Pancreas (tissue), 10 donors: Measurements from ENCODE around the gene ATN1. TPM values are rescaled to one million over a fixed set of nuclear protein-coding genes. Genes with fewer than 3 reads are reported as not detected.

Source experiments
- ATAC-seq, 4 donors: fragments of 200-7000 bp; cut with Tn5 transposase; one replicate each; pipeline versions ENCODE4 v1.8.0 to v1.9.1; 2020; ENCODE audit warnings: mild to moderate bottlenecking in 4 of 4, moderate library complexity in 4 of 4
- DNase-seq, 6 donors: peaks; one replicate each; pipeline ENCODE4 v3.0.0-alpha.2; 2020
- FAIRE-seq: peaks from 2 replicates; lab custom pipeline; 2012; peaks lifted over from hg19 to GRCh38; lab: Jason Lieb, UNC
- H3K27ac ChIP-seq, 4 donors: fragments of 200-600 bp; sonication (generic); 1 replicate in 3 of 4; 2 replicates in 1 of 4; pipeline versions ENCODE4 v1.5.0 to v1.8.0; 2020
- H3K27me3 ChIP-seq, 4 donors: fragments of 200-600 bp; one replicate each; pipeline ENCODE4 v1.8.0; 2021
- H3K36me3 ChIP-seq, 3 donors: fragments of 200-600 bp; sonication (generic) in 1 of 3; one replicate each; pipeline versions ENCODE4 v1.5.0 to v1.8.0; 2020 to 2021
- H3K4me1 ChIP-seq, 3 donors: fragments of 200-600 bp; one replicate each; pipeline ENCODE4 v1.8.0; 2021
- H3K4me3 ChIP-seq, 4 donors: fragments of 200-600 bp; sonication (generic) in 2 of 4; one replicate each; pipeline versions ENCODE4 v1.5.0 to v1.8.0; 2020 to 2021
- H3K9me3 ChIP-seq, 4 donors: fragments of 200-600 bp; one replicate each; pipeline ENCODE4 v1.8.0; 2021
- CTCF ChIP-seq, 4 donors: fragments of 200-600 bp; sonication (generic) in 3 of 4; IDR thresholded peaks; one replicate each; pipeline versions ENCODE4 v1.5.0 to v1.8.0; 2021; ENCODE audit warnings: antibody characterized with exemption in 4 of 4
- WGBS, 2 donors: extraction: QIAGEN DNeasy Blood & Tissue Kit; methylation state at CpG; one replicate each; pipeline ENCODE4 v1.1.7; 2013; 5-methylcytosine and 5-hydroxymethylcytosine counted together
- intact Hi-C, 3 donors: fragments of 100-400 bp; cut with DNase I; formaldehyde crosslinking; loops; one replicate each; pipeline versions ENCODE4 v1.11.1 to v1.14.2; 2022
- polyA plus RNA-seq, 2 donors: library from polyadenylated mRNA; stranded (reverse); fragments of 200-250 nt; gene quantifications; one replicate each; pipeline ENCODE4 v1.2.3, GENCODE V29; 2013
- total RNA-seq, 6 donors: library from RNA; stranded (reverse); fragmentation: NEBNext Ultra II Directional in 4 of 6; extraction: Animal tissue kit (Norgen Biotek cat#: 25700) in 4 of 6; gene quantifications; one replicate each; pipeline versions ENCODE4 v1.2.1 to v1.2.4, GENCODE V29; 2021 to 2023
- donor health status: healthy with polysubstance abuse.
- donor health status: DM: no; HTN: no; CAD: no; lungs with moderate emphysema.
- donor health status: DM: no; HTN: no; CAD: no.
- donor health status: control.
- donor health status: control.
- donor health status: Bipolar disorder and iron deficiency.
- donor health status: DM: yes; HTN: yes; CAD: no.
- donor health status: DM: no; HTN: no; CAD: no.
- donor health status: DM: no; HTN: no; CAD: no.
- donor health status: DM: yes; HTN: yes; CAD: no.

Gene ATN1
- total and polyA plus RNA-seq, 8 donors, result 30.9 to 113 (median 39.2) TPM

DNA sequence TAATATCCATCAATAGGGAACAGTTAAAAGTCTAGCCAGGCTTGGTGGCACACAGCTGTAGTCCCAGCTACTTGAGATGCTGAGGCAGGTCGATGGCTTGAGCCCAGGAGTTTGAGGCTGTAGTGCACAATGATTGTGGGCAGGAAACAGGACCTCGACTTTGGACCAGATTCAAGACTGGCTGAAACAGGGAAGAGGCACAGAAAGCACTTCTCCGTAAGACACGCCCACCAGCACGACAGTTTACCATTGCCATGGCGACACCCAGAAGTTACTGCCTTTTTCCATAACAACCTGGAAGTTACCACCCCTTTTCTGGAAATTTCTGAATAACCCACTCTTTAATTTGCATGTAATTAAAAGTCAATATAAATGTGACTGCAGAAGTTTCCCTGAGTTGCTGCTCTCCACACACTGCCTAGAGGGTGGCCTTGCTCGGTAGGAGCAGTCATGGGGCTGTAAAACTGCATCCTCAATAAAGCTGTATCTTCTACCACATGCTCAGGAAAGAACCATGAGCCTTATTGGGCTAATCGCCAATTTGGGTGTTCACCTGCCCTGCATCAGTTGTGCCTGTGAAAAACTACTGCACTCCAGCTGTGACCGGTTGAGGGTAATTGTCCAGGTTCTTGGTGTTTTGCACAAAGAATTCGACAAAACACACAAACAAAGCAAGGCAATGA is 27.8 kb upstream of the ATN1 start:
- H3K4me3 ChIP-seq, result no peak overlapping the region
- intact Hi-C loops, result no loop called here
- FAIRE-seq (no peak), ATAC-seq (peak; percentile 26 to 74 (median 54)), DNase-seq (peak in 5 of 6 donors; percentile 72 to 85 (median 79))
- no peaks in the 10 kb centered on the region for H3K9me3 ChIP-seq
- H3K27ac ChIP-seq, result peak overlapping the region in 3 of 4 donors; percentile 1 to 74 (median 47)
- H3K36me3 ChIP-seq, result no peaks in the 10 kb centered on the region
- no peak for TF ChIP-seq CTCF (IDR thresholded peaks at IDR 0.05)
- H3K27me3 ChIP-seq, result no peaks in the 10 kb centered on the region
- H3K4me1 ChIP-seq, result peaks cover 4 to 15% (median 5%) of the 10 kb centered on the region in 3 donors
- WGBS, 2 donors, result 27 to 34% methylated on average over 10 of the region's 10 CpGs

DNA sequence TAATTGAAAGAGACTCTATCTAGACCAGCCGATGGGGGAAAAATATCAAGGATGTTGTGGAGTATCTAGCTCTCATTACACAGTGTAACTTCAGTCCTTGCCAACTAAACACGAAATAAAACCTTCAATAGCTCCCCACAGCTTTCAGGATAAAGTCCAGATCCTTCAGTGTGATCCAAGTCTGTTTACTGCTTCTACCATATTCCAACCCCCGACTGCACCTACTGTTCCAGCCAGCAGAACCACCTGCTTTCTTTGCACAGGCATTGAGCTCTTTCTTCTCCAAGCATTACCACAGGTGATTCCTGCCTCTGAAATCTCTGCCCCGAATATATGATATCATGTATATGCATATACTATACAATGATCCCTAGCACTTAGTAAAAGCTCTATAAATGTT is 25.3 kb upstream of the ATN1 start:
- no peak for FAIRE-seq

GRCh38 chr12:6903722-6904121 is 24.0 kb upstream of the ATN1 start:
- intact Hi-C loops, result no loop called here
- DNase-seq, result no peak
- Histone ChIP-seq H3K27ac (no peak overlapping the region), H3K4me3 (no peak overlapping the region), H3K4me1 (peaks cover 4 to 18% (median 5%) of the 10 kb centered on the region in 3 donors), H3K9me3 (no peaks in the 10 kb centered on the region), H3K36me3 (no peaks in the 10 kb centered on the region), H3K27me3 (no peaks in the 10 kb centered on the region)
- TF ChIP-seq CTCF (IDR thresholded peaks at IDR 0.05), result no peak
- no peak for FAIRE-seq
- 71 to 73% methylated on average over 1 of the region's 1 CpG for whole genome bisulfite sequencing, 2 donors
- ATAC-seq, result no peak

More for the DNA sequence above, 25.3 kb upstream of the ATN1 start:
- intact Hi-C loops, result no loop called here
- peaks cover 4 to 18% (median 5%) of the 10 kb centered on the region in 3 donors for H3K4me1 ChIP-seq
- H3K36me3 ChIP-seq, result no peaks in the 10 kb centered on the region
- no peak for DNase-seq
- 64 to 70% methylated on average over 4 of the region's 4 CpGs for WGBS, 2 donors
- TF ChIP-seq CTCF (IDR thresholded peaks at IDR 0.05), result no peak
- no peak for ATAC-seq
- no peaks in the 10 kb centered on the region for H3K27me3 ChIP-seq
- H3K9me3 ChIP-seq, result no peaks in the 10 kb centered on the region
- no peak overlapping the region for H3K4me3 ChIP-seq
- H3K27ac ChIP-seq, result no peak overlapping the region

GRCh38 chr12:6904280-6905276 is 23.2 kb upstream of the ATN1 start, which contains the start of gene LRRC23:
TSS of gene LRRC23 (plus strand) at chr12:6904822. CDS start at chr12:6905634, 812 bp downstream.
- Histone ChIP-seq H3K4me1 (peaks cover 4 to 15% (median 4%) of the 10 kb centered on the region in 3 donors), H3K27ac (peak within 1 kb of the TSS; percentile 69 to 77 (median 72)), H3K9me3 (no peaks in the 10 kb centered on the region), H3K36me3 (no peaks in the 10 kb centered on the region), H3K27me3 (no peaks in the 10 kb centered on the region), H3K4me3 (peak within 1 kb of the TSS; percentile 40 to 63 (median 48))
- 4 to 5% methylated on average over 34 of the region's 34 CpGs for WGBS, 2 donors
- FAIRE-seq (peak; percentile 93), DNase-seq (peak; percentile 95 to 99 (median 98)), ATAC-seq (peak; percentile 97)
- intact Hi-C loops, result no loop called here
- TF ChIP-seq CTCF (IDR thresholded peaks at IDR 0.05), result no peak
